GM23338 (cell line): Measurements from ENCODE around the gene MACROD1.

ENCODE experiments used
- CREB1 ChIP-seq: fragments of 250-450 bp; sonication (Bioruptor Pico); IDR thresholded peaks from 2 replicates; pipeline ENCODE4 v1.5.0; 2020; ENCODE audit warnings: low read depth, mild to moderate bottlenecking, moderate library complexity
- CTCF ChIP-seq, 2 experiments: fragments of 200-600 bp in 1 of 2; sonication (generic) in 1 of 2; conservative IDR thresholded peaks; 2 replicates each; pipeline versions ENCODE4 v1.5.1 to v1.6.1; 2016 to 2017; ENCODE audit warnings: antibody characterized with exemption in 2 of 2, low read depth in 2 of 2, mild to moderate bottlenecking in 2 of 2, moderate library complexity in 1 of 2
- ETS1 ChIP-seq: IDR thresholded peaks from 2 replicates; pipeline ENCODE4 v1.6.1; 2016; ENCODE audit warnings: antibody characterized with exemption
- EZH2 ChIP-seq: fragments of 200-600 bp; sonication (generic); IDR thresholded peaks from one replicate; pipeline ENCODE4 v1.8.0; 2017; ENCODE audit warnings: antibody characterized with exemption, mild to moderate bottlenecking, low read depth; ENCODE audit not compliant: unreplicated experiment
- EZH2phosphoT487 ChIP-seq: fragments of 200-600 bp; sonication (generic); IDR thresholded peaks from one replicate; pipeline ENCODE4 v1.8.1; 2018; ENCODE audit warnings: antibody characterized with exemption; ENCODE audit not compliant: unreplicated experiment
- JUNB ChIP-seq: IDR thresholded peaks from one replicate; pipeline ENCODE4 v1.6.1; 2016; ENCODE audit warnings: antibody characterized with exemption; ENCODE audit not compliant: unreplicated experiment
- POLR2AphosphoS5 ChIP-seq: IDR thresholded peaks from 2 replicates; pipeline ENCODE4 v1.6.1; 2016; ENCODE audit warnings: antibody characterized with exemption, low read depth
- REST ChIP-seq: IDR thresholded peaks from one replicate; pipeline ENCODE4 v1.6.1; 2018; ENCODE audit warnings: antibody characterized with exemption; ENCODE audit not compliant: unreplicated experiment
- ZNF114 ChIP-seq: fragments of 250-450 bp; sonication (Bioruptor Pico); IDR thresholded peaks from 2 replicates; pipeline ENCODE4 v1.5.0; 2020; ENCODE audit warnings: mild to moderate bottlenecking, moderate library complexity

GRCh38 chr11:64089493-64089892, 76.4 kb downstream of the MACROD1 start:
- TF ChIP-seq CTCF (conservative IDR thresholded peaks at IDR 0.05; ENCODE audit: low read depth in 2 of 2): no peak
- TF ChIP-seq REST: no peak
- no peak for TF ChIP-seq EZH2phosphoT487
- no peak for TF ChIP-seq EZH2
- TF ChIP-seq CREB1 (CRISPR knock-in tag): no peak
- TF ChIP-seq POLR2AphosphoS5: no peak
- no peak for TF ChIP-seq JUNB
- no peak for TF ChIP-seq ZNF114 (CRISPR knock-in tag)
- TF ChIP-seq ETS1: no peak
